Stimulated activated memory B cell treated with anti-CD40 and anti-IgM and Interleukin-4, amounts not matched to agents 10 μg/mL and 1 μg/mL and 100 μg/mL, for 72 hours (primary cell): Measurements from ENCODE around the gene CSE1L.
A peak's percentile ranks its signal among the peaks of the same experiment; 100 is the strongest.
"Not testable (repeated sequence)": the region's sequence is repeated elsewhere in the genome, so short reads cannot be mapped to it uniquely, and the experiment has no call there.

Experiments
- ATAC-seq: fragments of 150-1000 bp; cut with Tn5 transposase; 2 replicates; pipeline ENCODE4 v1.10.0; 2021
- H3K27ac Mint-ChIP-seq: one replicate; pipeline ENCODE4 v1.8.0; 2022; ENCODE audit warnings: mild to moderate bottlenecking, mixed read lengths
- H3K27me3 Mint-ChIP-seq: one replicate; pipeline ENCODE4 v1.8.0; 2022; ENCODE audit warnings: mixed read lengths
- H3K36me3 Mint-ChIP-seq: one replicate; pipeline ENCODE4 v1.8.0; 2022; ENCODE audit warnings: mixed read lengths
- H3K4me1 Mint-ChIP-seq: one replicate; pipeline ENCODE4 v1.8.0; 2022; ENCODE audit warnings: mixed read lengths
- H3K4me3 Mint-ChIP-seq: one replicate; pipeline ENCODE4 v1.8.0; 2022; ENCODE audit warnings: mild to moderate bottlenecking, moderate library complexity, mixed read lengths
- H3K9me3 Mint-ChIP-seq: one replicate; pipeline ENCODE4 v1.8.0; 2022; ENCODE audit warnings: mixed read lengths

Gene CSE1L, protein sequence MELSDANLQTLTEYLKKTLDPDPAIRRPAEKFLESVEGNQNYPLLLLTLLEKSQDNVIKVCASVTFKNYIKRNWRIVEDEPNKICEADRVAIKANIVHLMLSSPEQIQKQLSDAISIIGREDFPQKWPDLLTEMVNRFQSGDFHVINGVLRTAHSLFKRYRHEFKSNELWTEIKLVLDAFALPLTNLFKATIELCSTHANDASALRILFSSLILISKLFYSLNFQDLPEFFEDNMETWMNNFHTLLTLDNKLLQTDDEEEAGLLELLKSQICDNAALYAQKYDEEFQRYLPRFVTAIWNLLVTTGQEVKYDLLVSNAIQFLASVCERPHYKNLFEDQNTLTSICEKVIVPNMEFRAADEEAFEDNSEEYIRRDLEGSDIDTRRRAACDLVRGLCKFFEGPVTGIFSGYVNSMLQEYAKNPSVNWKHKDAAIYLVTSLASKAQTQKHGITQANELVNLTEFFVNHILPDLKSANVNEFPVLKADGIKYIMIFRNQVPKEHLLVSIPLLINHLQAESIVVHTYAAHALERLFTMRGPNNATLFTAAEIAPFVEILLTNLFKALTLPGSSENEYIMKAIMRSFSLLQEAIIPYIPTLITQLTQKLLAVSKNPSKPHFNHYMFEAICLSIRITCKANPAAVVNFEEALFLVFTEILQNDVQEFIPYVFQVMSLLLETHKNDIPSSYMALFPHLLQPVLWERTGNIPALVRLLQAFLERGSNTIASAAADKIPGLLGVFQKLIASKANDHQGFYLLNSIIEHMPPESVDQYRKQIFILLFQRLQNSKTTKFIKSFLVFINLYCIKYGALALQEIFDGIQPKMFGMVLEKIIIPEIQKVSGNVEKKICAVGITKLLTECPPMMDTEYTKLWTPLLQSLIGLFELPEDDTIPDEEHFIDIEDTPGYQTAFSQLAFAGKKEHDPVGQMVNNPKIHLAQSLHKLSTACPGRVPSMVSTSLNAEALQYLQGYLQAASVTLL

DNA sequence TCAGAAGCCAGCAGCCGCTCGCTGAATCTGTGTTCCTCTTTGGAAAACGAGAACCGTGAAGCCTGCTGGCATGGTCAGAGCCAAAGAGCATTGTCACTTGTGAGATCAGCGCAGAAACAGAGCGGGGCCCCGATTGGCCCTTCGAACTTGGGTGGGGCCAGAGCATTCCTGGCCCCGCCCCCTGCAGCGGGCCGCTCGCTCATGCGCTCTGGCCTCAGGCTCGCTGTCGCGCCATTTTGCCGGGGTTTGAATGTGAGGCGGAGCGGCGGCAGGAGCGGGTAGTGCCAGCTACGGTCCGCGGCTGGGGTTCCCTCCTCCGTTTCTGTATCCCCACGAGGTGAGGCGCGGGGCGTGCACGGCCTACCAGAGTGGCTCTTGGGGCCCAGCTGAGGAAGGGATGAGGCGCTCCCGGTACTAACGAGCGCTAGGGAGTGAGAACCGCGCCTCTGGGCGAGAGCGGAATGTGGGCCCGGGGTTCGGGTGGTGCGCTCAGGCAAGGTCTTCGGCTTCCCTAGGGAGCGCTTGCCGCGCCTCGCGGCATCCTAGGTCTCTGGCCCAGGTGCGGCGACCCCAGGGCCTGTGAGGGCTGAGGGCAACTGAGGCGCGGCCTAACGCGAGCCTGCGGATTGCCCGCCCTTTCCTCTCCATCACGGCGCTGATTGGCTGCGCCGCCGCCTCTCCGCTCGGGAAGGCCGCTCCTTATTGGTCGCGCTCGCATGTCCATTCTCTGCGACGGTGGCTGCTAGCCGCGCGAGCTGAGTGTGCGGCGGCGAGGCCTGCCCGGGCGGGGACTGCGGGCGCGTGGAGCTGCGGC is at the start of gene CSE1L:
CSE1L (plus strand) TSS at position 226 of the 814 bp plus-strand sequence. CDS start 12,152 bp downstream, outside the sequence.
- Mint-ChIP-seq H3K4me1 (peaks cover 39% of the 10 kb centered on the region), H3K9me3 (no peaks in the 10 kb centered on the region), H3K27ac (peak within 1 kb of the TSS; percentile 99), H3K27me3 (no peaks in the 10 kb centered on the region), H3K4me3 (peak within 1 kb of the TSS; percentile 99), H3K36me3 (peaks cover 17% of the 10 kb centered on the region)
- ATAC-seq, result peak; percentile 97

DNA sequence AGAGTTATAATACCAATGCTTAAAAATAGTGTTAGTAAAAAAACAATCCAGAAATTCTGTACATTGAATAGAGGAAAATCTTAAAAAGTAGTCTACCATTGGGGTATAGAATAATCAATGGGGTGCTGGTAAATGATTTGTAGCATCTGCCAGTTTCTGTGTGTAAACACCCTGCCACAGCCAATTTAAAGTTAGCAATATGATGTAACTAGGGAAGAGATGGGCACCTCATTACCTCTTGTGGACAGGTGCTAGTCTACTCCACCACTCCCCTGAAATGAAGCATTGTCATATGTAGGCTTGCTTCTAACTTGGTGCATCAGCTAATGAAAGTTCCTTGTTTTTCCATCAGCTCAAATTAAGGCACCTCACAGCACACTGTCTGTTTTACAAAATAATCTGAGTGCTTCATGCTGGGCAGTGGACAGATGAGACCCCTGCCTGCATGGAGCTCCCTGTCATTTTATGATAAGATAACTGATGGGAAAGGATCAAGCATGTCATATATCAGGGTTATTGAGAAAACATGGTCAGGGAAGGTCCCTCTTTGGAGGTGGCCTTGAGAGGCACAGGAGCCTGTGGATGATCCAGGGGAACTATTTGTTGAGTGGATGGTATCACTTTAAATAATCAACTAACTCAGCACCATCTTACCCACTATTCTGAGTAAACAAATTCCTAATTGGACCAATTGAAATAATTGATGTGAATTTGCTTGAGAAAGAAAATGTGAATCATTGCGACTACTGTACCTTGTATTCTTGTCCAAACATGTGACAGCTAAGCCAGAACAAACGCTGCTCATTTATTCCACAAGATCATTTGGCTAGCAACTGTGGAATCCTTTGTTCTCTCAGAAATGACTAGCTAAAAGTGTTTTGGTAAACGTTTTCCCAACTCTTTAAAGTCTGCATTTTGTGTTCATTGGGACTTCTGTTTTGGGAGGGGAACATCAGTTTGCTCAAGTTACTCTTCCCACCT is 45.9 kb upstream of the CSE1L start:
- no peaks in the 10 kb centered on the region for H3K9me3 Mint-ChIP-seq
- no peak overlapping the region for H3K4me3 Mint-ChIP-seq
- H3K36me3 Mint-ChIP-seq, result peaks cover 35% of the 10 kb centered on the region
- ATAC-seq, result no peak
- H3K4me1 Mint-ChIP-seq, result no peaks in the 10 kb centered on the region
- no peak overlapping the region for H3K27ac Mint-ChIP-seq
- H3K27me3 Mint-ChIP-seq, result no peaks in the 10 kb centered on the region

DNA sequence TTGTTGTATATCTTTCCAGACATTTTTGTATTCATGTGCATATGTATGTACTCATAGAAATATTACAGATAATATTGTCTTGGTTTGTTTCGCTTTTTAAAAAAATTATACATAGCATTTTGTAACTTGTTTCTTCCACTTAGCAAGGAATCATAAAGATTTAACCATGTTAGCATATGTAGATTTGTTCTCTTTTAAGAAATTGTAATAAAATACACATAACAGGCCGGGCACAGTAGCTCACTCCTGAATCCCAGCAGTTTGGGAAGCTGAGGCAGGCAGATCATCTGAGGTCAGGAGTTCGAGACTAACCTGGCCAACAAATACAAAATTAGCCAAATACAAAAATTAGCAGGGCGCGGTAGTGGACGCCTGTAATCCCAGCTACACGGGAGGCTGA is 44.4 kb upstream of the CSE1L start:
- Mint-ChIP-seq H3K4me3 (no peak overlapping the region), H3K36me3 (peaks cover 32% of the 10 kb centered on the region), H3K27me3 (no peaks in the 10 kb centered on the region), H3K9me3 (no peaks in the 10 kb centered on the region), H3K4me1 (no peaks in the 10 kb centered on the region), H3K27ac (no peak overlapping the region)
- ATAC-seq, result no peak

DNA sequence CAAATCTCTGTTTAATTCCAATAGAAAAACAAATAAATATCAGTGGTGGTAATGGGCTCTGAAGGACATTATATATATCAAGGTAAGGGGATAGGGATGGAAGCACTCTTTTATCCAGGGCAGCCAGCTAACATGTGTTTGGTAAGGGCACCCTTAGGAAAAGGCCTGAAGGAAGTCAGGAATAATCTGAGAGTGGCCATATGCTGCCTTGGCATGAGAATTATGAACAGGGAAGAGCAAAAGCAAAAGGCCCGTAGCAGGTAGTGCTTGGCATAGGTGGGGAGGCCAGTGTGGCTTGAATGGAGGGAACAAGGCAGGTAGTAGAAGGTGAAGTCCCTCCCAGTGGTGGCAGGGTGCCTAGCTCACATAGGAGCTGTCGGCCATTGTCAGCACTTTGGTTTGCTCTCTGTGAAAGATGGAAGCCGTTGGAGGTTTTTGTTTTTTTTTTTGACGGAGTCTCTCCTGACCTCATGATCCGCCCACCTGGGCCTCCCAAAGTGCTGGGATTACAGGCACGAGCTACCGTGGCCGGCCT is 39.6 kb upstream of the CSE1L start:
- Mint-ChIP-seq H3K27ac (no peak overlapping the region), H3K4me1 (no peaks in the 10 kb centered on the region), H3K27me3 (no peaks in the 10 kb centered on the region), H3K36me3 (peaks cover 28% of the 10 kb centered on the region), H3K9me3 (no peaks in the 10 kb centered on the region), H3K4me3 (no peak overlapping the region)
- ATAC-seq, result no peak

DNA sequence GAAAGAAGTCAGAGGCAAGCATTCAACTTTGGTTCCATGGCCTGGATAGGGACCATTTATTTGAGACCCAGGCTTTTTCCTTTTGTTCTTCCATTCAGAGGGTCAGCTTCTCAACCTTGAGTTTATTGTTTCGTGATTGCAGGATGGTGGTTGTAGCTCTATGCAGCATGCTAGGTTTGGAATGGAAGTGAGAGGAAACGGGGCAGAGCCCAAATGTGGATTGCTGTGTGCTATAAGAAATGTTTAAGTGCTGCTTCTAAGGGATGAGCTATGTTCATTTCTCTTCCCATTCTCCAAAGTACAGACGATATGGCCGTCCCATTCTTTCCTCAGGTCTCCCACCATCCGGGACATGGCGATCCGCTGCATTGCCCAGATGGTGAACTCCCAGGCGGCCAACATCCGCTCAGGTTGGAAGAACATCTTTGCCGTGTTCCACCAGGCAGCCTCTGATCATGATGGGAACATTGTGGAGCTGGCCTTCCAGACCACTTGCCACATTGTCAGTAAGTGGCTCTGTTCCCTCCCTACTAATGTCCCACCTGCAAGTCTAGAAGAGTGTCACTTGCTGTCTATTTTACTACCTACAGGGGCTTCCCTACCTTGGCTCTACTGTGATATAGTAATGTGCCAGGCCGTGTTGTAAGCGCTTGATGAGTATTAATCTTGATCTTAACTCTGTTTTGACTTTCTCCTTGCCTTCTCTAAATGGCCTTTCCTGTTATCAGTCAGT is 36.0 kb upstream of the CSE1L start:
- Mint-ChIP-seq H3K27me3 (no peaks in the 10 kb centered on the region), H3K9me3 (no peaks in the 10 kb centered on the region), H3K4me1 (no peaks in the 10 kb centered on the region), H3K27ac (no peak overlapping the region), H3K4me3 (no peak overlapping the region), H3K36me3 (peaks cover 49% of the 10 kb centered on the region)
- no peak for ATAC-seq

DNA sequence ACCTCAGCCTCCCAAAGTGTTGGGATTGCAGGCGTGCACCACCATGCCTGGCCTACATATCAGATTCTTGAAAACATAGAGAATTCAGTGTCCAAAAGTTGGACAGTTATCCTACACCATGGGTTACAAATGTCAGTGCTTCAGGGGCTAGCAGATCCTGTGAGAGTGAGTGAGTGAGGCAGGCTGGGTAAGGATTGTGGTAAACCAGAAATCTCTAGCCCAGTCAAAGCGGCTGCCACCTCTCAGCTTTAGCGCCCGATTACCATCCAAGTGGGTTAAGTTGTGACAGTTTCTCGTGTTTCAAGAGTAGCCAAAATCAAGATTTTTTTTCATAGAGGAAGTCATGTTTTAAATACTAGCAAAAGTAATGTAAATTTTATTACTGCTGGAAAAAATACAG is 21.9 kb upstream of the CSE1L start:
- Mint-ChIP-seq H3K9me3 (no peaks in the 10 kb centered on the region), H3K4me3 (no peak overlapping the region), H3K27me3 (no peaks in the 10 kb centered on the region), H3K27ac (no peak overlapping the region), H3K4me1 (no peaks in the 10 kb centered on the region), H3K36me3 (peaks cover 42% of the 10 kb centered on the region)
- ATAC-seq, result no peak

DNA sequence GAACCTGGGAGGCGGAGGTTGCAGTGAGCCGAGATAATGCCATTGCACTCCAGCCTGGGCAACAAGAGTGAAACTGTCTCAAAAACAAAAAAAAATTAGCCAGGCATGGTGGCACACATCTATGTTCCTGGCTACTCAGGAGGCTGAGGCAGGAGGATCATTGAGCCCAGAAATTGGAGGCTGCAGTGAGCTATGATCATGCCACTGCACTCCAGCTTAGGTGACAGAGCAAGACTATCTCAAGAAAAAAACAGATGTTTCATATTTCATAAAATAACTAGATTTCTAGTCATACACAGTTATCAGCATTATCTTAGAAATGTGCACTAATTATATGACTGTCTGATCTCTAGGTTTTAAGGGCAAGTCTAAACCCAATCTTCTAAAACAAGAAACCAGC is 17.9 kb upstream of the CSE1L start:
- not testable (repeated sequence) for H3K4me1 Mint-ChIP-seq, H3K9me3 Mint-ChIP-seq, H3K27me3 Mint-ChIP-seq, H3K27ac Mint-ChIP-seq, ATAC-seq, H3K4me3 Mint-ChIP-seq
- H3K36me3 Mint-ChIP-seq, result peaks cover 45% of the 10 kb centered on the region

DNA sequence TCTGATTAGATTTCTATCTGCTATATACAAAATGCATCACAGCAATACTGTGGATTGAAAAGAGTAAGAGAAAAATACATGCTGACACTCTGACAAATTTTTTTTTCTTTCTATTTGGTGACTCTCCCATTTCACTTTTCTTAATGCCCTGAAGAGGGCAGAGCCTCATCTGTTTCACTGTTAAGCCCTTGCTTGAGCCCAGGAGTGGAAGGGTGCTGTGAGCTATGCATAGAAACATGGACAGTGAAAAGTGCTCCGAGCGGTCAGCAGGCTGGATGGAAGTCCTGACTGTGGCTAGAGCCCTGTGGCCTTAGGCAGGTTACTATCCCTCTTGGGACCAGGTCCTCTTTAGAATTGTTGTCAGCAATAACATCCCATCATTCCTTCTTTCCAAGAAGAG is 17.4 kb upstream of the CSE1L start:
- no peak for ATAC-seq
- Mint-ChIP-seq H3K27ac (no peak overlapping the region), H3K9me3 (no peaks in the 10 kb centered on the region), H3K27me3 (no peaks in the 10 kb centered on the region), H3K36me3 (peaks cover 49% of the 10 kb centered on the region), H3K4me1 (no peaks in the 10 kb centered on the region), H3K4me3 (no peak overlapping the region)

DNA sequence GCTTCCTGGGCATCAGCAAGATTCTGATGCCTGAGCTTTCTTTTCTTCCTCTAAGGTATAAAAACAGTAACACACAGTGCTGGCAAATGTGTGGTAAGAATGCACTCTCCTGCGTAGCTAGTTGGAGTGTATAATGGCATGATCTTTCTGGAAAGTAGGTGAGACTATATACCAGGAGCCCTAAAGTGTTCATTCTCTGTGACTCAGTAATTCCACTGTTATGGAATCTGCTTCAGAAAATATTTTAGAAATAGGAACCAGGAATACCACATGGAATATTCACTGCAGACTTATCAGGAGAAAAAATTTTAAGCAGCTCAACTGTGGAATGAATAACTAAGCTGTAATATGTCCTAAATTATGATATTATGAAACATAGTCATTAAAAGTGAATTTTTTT is 16.9 kb upstream of the CSE1L start:
- Mint-ChIP-seq H3K4me1 (no peaks in the 10 kb centered on the region), H3K27ac (no peak overlapping the region), H3K4me3 (no peak overlapping the region), H3K27me3 (no peaks in the 10 kb centered on the region), H3K9me3 (no peaks in the 10 kb centered on the region), H3K36me3 (peaks cover 51% of the 10 kb centered on the region)
- ATAC-seq, result no peak

DNA sequence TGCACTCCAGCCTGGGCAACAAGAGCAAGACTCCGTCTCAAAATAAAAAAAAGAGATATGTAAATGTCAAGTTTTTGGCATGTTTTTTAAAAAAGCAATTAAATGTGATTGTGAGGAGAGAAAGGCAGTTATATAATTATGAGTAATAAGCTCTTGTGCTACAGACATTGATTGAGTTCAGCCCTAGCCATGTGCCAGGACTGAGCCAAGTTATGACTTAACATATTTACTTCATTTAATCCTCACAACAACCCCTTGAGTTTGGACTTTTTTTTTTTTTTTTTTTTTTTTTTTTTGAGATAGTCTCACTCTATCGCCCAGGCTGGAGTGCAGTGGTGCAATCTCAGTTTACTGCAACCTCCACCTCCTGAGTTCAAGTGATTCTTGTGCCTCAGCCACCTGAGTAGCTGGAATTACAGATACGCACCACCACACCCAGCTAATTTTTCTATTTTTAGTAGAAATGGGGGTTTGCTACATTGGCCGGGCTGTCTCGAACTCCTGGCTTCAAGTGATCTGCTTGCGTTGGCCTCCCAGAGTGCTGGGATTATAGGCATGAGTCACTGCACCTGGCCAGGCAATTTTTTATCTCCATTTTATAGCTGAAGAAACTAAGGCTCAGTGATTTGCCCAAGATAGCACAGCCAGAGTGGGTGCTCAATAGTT is 15.0 kb upstream of the CSE1L start:
- Mint-ChIP-seq H3K4me1 (no peaks in the 10 kb centered on the region), H3K27me3 (no peaks in the 10 kb centered on the region), H3K9me3 (no peaks in the 10 kb centered on the region), H3K36me3 (peaks cover 42% of the 10 kb centered on the region), H3K4me3 (no peak overlapping the region), H3K27ac (no peak overlapping the region)
- no peak for ATAC-seq

DNA sequence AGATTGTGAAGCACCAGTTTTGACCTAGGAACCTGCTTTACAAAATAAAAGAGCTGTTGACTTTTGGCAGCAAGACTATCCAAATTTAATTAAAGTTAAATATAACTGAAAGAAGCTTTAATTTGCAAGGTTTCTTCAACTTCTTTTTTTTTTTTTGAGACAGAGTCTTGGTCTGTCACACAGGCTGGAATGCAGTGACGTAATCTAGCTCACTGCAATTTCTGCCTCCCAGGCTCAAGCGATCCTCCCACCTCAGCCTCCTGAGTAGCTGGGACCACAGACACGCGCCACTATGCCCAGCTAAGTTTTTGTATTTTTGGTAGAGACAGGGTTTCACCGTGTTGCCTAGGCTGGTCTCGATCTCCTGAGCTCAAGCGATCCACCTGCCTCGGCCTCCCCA is 13.7 kb upstream of the CSE1L start:
- no peaks in the 10 kb centered on the region for H3K27me3 Mint-ChIP-seq
- no peaks in the 10 kb centered on the region for H3K4me1 Mint-ChIP-seq
- no peak overlapping the region for H3K27ac Mint-ChIP-seq
- H3K4me3 Mint-ChIP-seq, result no peak overlapping the region
- H3K9me3 Mint-ChIP-seq, result no peaks in the 10 kb centered on the region
- H3K36me3 Mint-ChIP-seq, result peaks cover 33% of the 10 kb centered on the region
- no peak for ATAC-seq

DNA sequence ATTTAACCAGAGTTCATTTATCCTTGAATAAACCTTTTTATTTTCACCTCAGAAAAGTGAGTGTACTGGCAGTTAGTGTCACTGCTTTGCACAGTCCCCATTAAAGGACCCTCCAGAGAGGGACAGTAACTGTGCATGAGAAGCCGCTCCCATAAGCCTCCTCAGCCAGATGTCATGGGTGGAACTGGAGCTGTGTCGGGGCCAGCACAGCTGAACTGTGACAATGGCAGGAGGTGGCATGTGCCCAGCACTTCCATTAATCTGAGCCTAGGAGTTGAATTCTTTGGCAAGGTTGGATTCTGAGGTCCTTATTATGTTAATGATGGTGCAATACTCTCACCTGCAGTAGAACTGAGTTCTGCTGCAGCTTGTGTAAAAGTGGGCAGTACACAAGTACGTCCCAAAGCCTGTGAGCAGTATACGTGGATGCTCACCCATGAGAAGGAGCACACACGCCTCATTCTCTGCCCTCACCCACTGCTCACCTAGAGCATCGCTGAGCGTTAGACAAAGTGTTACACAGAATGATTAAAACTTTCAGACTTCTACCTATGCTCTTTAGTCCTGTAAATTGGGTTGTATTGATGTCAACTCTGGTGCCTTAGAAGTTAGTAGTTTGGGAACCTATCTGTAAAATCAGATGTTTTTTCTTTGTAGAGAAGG is 11.9 kb upstream of the CSE1L start:
- Mint-ChIP-seq H3K4me3 (no peak overlapping the region), H3K4me1 (peaks cover 12% of the 10 kb centered on the region), H3K27me3 (no peaks in the 10 kb centered on the region), H3K36me3 (peaks cover 23% of the 10 kb centered on the region), H3K9me3 (no peaks in the 10 kb centered on the region), H3K27ac (no peak overlapping the region)
- ATAC-seq, result no peak
